Osteocyte (in vitro differentiated cells): ENCODE data around the gene DIAPH3. TPM values are rescaled to one million over a fixed set of nuclear protein-coding genes. Genes with fewer than 3 reads are reported as not detected.

Experiments
- DNase-seq: peaks from one replicate; pipeline ENCODE4 v3.0.0; 2021; ENCODE audit warnings: mixed read lengths; ENCODE audit not compliant: unreplicated experiment; ENCODE audit errors: extremely low spot score
- H3K27ac Mint-ChIP-seq: one replicate; pipeline ENCODE4 v1.8.0; 2021; ENCODE audit warnings: mild to moderate bottlenecking, mixed read lengths; ENCODE audit not compliant: unreplicated experiment
- H3K27me3 Mint-ChIP-seq: one replicate; pipeline ENCODE4 v1.8.0; 2021; ENCODE audit warnings: mixed read lengths; ENCODE audit not compliant: unreplicated experiment
- H3K36me3 Mint-ChIP-seq: one replicate; pipeline ENCODE4 v1.8.0; 2021; ENCODE audit warnings: mixed read lengths; ENCODE audit not compliant: unreplicated experiment
- H3K4me1 Mint-ChIP-seq: one replicate; pipeline ENCODE4 v1.8.0; 2021; ENCODE audit warnings: mixed read lengths; ENCODE audit not compliant: unreplicated experiment
- H3K4me3 Mint-ChIP-seq: one replicate; pipeline ENCODE4 v1.8.0; 2021; ENCODE audit warnings: mild to moderate bottlenecking, moderate library complexity, mixed read lengths; ENCODE audit not compliant: unreplicated experiment
- H3K9me3 Mint-ChIP-seq: one replicate; pipeline ENCODE4 v1.8.0; 2021; ENCODE audit warnings: mixed read lengths; ENCODE audit not compliant: unreplicated experiment
- total RNA-seq: library from RNA; stranded (reverse); gene quantifications from 2 replicates; pipeline ENCODE4 v1.2.1, GENCODE V29; 2021
- TF ChIP-seq, protein P1 (sequence below): fragments of 200-600 bp; sonication (generic); IDR thresholded peaks from 2 replicates; pipeline ENCODE4 v1.5.0; 2021; ENCODE audit warnings: antibody characterized with exemption, mild to moderate bottlenecking, moderate library complexity

DIAPH3 gene
- total RNA-seq, 1 donor from 2014 or later, result 12.2 TPM

DNA sequence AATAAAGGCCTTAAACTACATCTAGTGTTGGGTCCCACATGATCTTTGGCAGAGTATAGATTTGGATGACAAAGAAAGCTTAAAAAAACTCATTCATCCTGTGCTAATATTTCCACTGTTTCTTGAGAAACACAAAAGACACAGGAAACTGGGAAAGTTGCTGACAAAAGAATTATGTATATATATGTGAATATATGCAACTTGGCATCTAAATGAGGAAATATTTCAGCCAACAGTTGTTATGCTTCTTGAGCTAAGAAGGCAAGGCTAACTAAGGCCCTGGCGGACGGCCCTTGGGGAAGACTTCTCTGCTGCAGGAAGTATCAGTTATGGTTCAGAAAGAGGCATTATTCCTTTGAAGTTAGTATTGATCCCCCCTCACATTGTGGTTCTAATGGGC, 491.8 kb downstream of the DIAPH3 start:
- Mint-ChIP-seq H3K9me3 (no peaks in the 10 kb centered on the region), H3K36me3 (no peaks in the 10 kb centered on the region), H3K27me3 (no peaks in the 10 kb centered on the region), H3K27ac (no peak overlapping the region), H3K4me1 (no peaks in the 10 kb centered on the region), H3K4me3 (no peak overlapping the region)
- no peak for DNase-seq
- TF ChIP-seq, protein P1, sequence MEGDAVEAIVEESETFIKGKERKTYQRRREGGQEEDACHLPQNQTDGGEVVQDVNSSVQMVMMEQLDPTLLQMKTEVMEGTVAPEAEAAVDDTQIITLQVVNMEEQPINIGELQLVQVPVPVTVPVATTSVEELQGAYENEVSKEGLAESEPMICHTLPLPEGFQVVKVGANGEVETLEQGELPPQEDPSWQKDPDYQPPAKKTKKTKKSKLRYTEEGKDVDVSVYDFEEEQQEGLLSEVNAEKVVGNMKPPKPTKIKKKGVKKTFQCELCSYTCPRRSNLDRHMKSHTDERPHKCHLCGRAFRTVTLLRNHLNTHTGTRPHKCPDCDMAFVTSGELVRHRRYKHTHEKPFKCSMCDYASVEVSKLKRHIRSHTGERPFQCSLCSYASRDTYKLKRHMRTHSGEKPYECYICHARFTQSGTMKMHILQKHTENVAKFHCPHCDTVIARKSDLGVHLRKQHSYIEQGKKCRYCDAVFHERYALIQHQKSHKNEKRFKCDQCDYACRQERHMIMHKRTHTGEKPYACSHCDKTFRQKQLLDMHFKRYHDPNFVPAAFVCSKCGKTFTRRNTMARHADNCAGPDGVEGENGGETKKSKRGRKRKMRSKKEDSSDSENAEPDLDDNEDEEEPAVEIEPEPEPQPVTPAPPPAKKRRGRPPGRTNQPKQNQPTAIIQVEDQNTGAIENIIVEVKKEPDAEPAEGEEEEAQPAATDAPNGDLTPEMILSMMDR, result no peak

DNA sequence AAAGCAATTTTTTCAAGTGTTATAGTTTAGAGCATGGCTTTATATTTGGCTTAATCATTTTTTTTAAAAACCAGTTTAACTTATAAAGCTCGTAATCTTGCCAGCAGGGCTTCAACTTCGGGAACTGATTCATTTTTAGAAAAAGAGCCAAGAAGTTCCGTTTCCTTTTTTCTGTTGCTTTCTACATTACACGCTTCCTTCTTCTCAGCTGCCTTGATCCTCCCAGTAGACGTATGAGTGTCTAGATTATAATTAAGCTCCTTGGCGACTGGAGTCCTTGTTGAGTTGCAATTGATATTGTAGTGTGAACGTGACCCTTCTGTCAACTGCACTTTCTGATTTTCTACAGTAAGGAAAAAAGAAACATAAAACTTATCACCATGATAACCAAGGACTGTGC, 497.2 kb downstream of the DIAPH3 start:
- Mint-ChIP-seq H3K27me3 (no peaks in the 10 kb centered on the region), H3K27ac (no peak overlapping the region), H3K9me3 (peaks cover 4% of the 10 kb centered on the region), H3K4me3 (no peak overlapping the region), H3K4me1 (no peaks in the 10 kb centered on the region), H3K36me3 (peaks cover 5% of the 10 kb centered on the region)
- DNase-seq, result no peak
- TF ChIP-seq, protein P1, result no peak

DNA sequence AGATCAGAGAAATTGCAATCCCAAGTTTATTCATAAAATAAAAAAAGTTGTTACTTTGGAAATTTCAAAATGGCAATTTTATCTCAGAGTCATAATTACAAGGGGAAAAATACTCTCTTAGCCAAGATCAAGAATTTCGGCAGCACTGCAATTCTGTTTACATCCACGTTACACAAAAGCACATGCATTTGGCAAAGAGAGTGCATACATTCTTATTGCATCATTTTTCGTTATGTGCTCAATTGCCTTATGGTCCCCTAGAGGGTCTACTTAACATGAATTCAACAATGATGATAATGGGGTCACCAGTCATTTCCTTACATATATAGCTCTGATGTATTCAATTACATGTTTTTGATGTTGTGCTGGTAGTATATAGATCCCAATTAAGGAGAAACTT, 498.0 kb downstream of the DIAPH3 start:
- Mint-ChIP-seq H3K4me3 (no peak overlapping the region), H3K4me1 (no peaks in the 10 kb centered on the region), H3K9me3 (peaks cover 4% of the 10 kb centered on the region), H3K27me3 (no peaks in the 10 kb centered on the region), H3K36me3 (peaks cover 5% of the 10 kb centered on the region), H3K27ac (no peak overlapping the region)
- TF ChIP-seq, protein P1, result no peak
- DNase-seq, result no peak

DNA sequence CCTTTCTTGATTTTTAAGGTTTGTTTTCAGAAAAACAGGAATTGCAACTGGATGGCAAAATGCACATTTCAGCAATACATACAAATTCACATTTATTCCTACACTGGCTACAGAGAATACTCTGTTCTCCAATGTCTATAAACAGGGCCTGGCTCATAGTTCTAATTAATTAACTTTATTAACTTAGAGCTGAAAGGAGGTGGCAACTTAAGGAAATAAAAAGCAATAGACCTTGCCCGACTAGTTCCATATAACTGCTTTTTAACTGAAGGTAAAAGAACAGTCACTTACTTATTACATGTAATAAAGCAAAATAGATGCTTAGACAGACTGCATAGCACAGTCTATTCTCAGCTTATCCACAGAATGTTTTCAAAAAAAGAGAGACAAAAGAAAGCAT, 498.5 kb downstream of the DIAPH3 start:
- no peak overlapping the region for H3K27ac Mint-ChIP-seq
- peaks cover 4% of the 10 kb centered on the region for H3K9me3 Mint-ChIP-seq
- TF ChIP-seq, protein P1, result no peak
- H3K36me3 Mint-ChIP-seq, result peaks cover 5% of the 10 kb centered on the region
- no peak overlapping the region for H3K4me3 Mint-ChIP-seq
- no peak for DNase-seq
- no peaks in the 10 kb centered on the region for H3K27me3 Mint-ChIP-seq
- no peaks in the 10 kb centered on the region for H3K4me1 Mint-ChIP-seq

DNA sequence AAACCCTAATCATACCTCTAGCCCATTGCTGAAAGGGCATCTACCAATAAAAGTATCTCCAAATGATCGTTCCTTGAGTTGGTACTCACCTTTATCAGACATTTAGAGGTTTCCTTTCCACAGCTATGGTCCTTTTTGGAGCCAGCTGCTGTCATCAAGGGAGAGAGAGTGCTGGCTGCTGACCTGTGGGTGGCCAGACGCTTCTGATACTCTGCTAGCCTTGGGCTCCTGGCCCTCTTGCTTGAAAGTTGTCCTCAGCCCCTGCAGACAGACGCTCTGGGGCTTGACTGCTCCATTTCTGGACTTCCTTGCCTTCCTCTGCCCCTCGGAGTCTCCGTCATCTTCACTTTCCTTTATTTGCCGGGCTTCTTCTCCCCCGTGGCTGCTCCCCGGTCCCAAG, 499.1 kb downstream of the DIAPH3 start:
- no peak overlapping the region for H3K4me3 Mint-ChIP-seq
- TF ChIP-seq, protein P1, result no peak
- H3K27me3 Mint-ChIP-seq, result no peaks in the 10 kb centered on the region
- no peak for DNase-seq
- H3K9me3 Mint-ChIP-seq, result peaks cover 4% of the 10 kb centered on the region
- no peaks in the 10 kb centered on the region for H3K4me1 Mint-ChIP-seq
- H3K36me3 Mint-ChIP-seq, result peaks cover 5% of the 10 kb centered on the region
- H3K27ac Mint-ChIP-seq, result no peak overlapping the region
